H1 (cell line): ENCODE measurements around the gene SPEM3. TPM values are rescaled to one million over a fixed set of nuclear protein-coding genes. Genes with fewer than 3 reads are reported as not detected.
A peak's percentile ranks its signal among the peaks of the same experiment; 100 is the strongest.

Experiments
- BACH1 ChIP-seq: IDR thresholded peaks from 2 replicates; pipeline ENCODE4 v1.6.1; 2012; ENCODE audit warnings: low read length, improper control_type of control experiment
- CBX8 ChIP-seq: fragments of 300-800, 300-1000 bp; sonication (generic); IDR thresholded peaks from 2 replicates; pipeline ENCODE4 v1.7.1; 2016; ENCODE audit warnings: low read depth, low read length, borderline replicate concordance
- CTBP2 ChIP-seq: IDR thresholded peaks from 2 replicates; pipeline ENCODE4 v1.7.0; 2011; ENCODE audit warnings: borderline replicate concordance, mild to moderate bottlenecking, moderate library complexity, mixed read lengths, low read length; ENCODE audit not compliant: insufficient read depth, insufficient read length
- JUN ChIP-seq: IDR thresholded peaks from 2 replicates; pipeline ENCODE4 v1.6.1; 2011; ENCODE audit warnings: low read depth, mild to moderate bottlenecking, improper control_type of control experiment, low read length
- RNF2 ChIP-seq: fragments of 200-900, 300-1000 bp; sonication (generic); IDR thresholded peaks from 2 replicates; pipeline ENCODE4 v1.7.1; 2016; ENCODE audit warnings: borderline replicate concordance, low read depth, mild to moderate bottlenecking, antibody characterized with exemption, low read length; ENCODE audit not compliant: poor library complexity, severe bottlenecking; ENCODE audit errors: missing control alignments
- SAP30 ChIP-seq: fragments of 300-600 bp; sonication (generic); IDR thresholded peaks from 2 replicates; pipeline ENCODE4 v1.7.1; 2012; ENCODE audit warnings: low read length, moderate library complexity, mild to moderate bottlenecking, inconsistent platforms; ENCODE audit not compliant: insufficient read depth, insufficient replicate concordance
- TAF1 ChIP-seq: IDR thresholded peaks from 2 replicates; pipeline ENCODE4 v1.6.1; 2011; ENCODE audit warnings: mild to moderate bottlenecking, low read depth, low read length
- polyA plus RNA-seq, 7 experiments: library from polyadenylated mRNA; depleted of rRNA in 3 of 7; stranded (reverse) in 5 of 7; unstranded in 2 of 7; fragments of >200 nt in 5 of 7; fragments of 200-250 nt in 2 of 7; gene quantifications; 1 replicate in 5 of 7; 2 replicates in 1 of 7; 4 replicates in 1 of 7; pipeline versions ENCODE4 v1.2.1 to v1.2.3, GENCODE V29; 2011 to 2013; ENCODE audit warnings: missing spikeins in 2 of 7, mixed read lengths in 2 of 7
- total RNA-seq: library from RNA; stranded (reverse); fragmentation: NEBNext Ultra II Directional; extraction: Animal tissue kit (Norgen Biotek cat#: 25700); gene quantifications from 2 replicates; pipeline ENCODE4 v1.2.1, GENCODE V29; 2021
- TF ChIP-seq, protein P1 (sequence below): fragments of 300-600 bp; sonication (generic); IDR thresholded peaks from 2 replicates; pipeline ENCODE4 v1.7.1; 2012; ENCODE audit warnings: low read length, moderate library complexity, mild to moderate bottlenecking, inconsistent platforms; ENCODE audit not compliant: insufficient replicate concordance
- TF ChIP-seq, protein P2 (sequence below): IDR thresholded peaks from 2 replicates; pipeline ENCODE4 v1.6.1; 2012; ENCODE audit warnings: inconsistent platforms

Gene SPEM3
- total and polyA plus RNA-seq, 2 of the 8 experiments (the other 6 are each of a cell fraction or from before 2014, with no cell fraction given): 0.02 TPM; not detected in 1

- TF ChIP-seq, protein P1, sequence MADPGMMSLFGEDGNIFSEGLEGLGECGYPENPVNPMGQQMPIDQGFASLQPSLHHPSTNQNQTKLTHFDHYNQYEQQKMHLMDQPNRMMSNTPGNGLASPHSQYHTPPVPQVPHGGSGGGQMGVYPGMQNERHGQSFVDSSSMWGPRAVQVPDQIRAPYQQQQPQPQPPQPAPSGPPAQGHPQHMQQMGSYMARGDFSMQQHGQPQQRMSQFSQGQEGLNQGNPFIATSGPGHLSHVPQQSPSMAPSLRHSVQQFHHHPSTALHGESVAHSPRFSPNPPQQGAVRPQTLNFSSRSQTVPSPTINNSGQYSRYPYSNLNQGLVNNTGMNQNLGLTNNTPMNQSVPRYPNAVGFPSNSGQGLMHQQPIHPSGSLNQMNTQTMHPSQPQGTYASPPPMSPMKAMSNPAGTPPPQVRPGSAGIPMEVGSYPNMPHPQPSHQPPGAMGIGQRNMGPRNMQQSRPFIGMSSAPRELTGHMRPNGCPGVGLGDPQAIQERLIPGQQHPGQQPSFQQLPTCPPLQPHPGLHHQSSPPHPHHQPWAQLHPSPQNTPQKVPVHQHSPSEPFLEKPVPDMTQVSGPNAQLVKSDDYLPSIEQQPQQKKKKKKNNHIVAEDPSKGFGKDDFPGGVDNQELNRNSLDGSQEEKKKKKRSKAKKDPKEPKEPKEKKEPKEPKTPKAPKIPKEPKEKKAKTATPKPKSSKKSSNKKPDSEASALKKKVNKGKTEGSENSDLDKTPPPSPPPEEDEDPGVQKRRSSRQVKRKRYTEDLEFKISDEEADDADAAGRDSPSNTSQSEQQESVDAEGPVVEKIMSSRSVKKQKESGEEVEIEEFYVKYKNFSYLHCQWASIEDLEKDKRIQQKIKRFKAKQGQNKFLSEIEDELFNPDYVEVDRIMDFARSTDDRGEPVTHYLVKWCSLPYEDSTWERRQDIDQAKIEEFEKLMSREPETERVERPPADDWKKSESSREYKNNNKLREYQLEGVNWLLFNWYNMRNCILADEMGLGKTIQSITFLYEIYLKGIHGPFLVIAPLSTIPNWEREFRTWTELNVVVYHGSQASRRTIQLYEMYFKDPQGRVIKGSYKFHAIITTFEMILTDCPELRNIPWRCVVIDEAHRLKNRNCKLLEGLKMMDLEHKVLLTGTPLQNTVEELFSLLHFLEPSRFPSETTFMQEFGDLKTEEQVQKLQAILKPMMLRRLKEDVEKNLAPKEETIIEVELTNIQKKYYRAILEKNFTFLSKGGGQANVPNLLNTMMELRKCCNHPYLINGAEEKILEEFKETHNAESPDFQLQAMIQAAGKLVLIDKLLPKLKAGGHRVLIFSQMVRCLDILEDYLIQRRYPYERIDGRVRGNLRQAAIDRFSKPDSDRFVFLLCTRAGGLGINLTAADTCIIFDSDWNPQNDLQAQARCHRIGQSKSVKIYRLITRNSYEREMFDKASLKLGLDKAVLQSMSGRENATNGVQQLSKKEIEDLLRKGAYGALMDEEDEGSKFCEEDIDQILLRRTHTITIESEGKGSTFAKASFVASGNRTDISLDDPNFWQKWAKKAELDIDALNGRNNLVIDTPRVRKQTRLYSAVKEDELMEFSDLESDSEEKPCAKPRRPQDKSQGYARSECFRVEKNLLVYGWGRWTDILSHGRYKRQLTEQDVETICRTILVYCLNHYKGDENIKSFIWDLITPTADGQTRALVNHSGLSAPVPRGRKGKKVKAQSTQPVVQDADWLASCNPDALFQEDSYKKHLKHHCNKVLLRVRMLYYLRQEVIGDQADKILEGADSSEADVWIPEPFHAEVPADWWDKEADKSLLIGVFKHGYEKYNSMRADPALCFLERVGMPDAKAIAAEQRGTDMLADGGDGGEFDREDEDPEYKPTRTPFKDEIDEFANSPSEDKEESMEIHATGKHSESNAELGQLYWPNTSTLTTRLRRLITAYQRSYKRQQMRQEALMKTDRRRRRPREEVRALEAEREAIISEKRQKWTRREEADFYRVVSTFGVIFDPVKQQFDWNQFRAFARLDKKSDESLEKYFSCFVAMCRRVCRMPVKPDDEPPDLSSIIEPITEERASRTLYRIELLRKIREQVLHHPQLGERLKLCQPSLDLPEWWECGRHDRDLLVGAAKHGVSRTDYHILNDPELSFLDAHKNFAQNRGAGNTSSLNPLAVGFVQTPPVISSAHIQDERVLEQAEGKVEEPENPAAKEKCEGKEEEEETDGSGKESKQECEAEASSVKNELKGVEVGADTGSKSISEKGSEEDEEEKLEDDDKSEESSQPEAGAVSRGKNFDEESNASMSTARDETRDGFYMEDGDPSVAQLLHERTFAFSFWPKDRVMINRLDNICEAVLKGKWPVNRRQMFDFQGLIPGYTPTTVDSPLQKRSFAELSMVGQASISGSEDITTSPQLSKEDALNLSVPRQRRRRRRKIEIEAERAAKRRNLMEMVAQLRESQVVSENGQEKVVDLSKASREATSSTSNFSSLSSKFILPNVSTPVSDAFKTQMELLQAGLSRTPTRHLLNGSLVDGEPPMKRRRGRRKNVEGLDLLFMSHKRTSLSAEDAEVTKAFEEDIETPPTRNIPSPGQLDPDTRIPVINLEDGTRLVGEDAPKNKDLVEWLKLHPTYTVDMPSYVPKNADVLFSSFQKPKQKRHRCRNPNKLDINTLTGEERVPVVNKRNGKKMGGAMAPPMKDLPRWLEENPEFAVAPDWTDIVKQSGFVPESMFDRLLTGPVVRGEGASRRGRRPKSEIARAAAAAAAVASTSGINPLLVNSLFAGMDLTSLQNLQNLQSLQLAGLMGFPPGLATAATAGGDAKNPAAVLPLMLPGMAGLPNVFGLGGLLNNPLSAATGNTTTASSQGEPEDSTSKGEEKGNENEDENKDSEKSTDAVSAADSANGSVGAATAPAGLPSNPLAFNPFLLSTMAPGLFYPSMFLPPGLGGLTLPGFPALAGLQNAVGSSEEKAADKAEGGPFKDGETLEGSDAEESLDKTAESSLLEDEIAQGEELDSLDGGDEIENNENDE: no peak
- TF ChIP-seq TAF1 (peak; percentile 92), CTBP2 (no peak), JUN (no peak), SAP30 (no peak), CBX8 (no peak), RNF2 (no peak), BACH1 (no peak)
- TF ChIP-seq, protein P2, sequence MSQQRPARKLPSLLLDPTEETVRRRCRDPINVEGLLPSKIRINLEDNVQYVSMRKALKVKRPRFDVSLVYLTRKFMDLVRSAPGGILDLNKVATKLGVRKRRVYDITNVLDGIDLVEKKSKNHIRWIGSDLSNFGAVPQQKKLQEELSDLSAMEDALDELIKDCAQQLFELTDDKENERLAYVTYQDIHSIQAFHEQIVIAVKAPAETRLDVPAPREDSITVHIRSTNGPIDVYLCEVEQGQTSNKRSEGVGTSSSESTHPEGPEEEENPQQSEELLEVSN: no peak
Measured at GRCh38 chr17:7403977-7404736, 24.5 kb upstream of the SPEM3 start, which contains the start of gene TMEM256 (continued).
